Left ventricle myocardium inferior (tissue), 1 donor: ENCODE measurements around the gene MMP14. TPM values are rescaled to one million over a fixed set of nuclear protein-coding genes. Genes with fewer than 3 reads are reported as not detected.

Source experiments
- DNase-seq: peaks from one replicate; pipeline ENCODE4 v3.0.0-alpha.2; 2020
- H3K27ac ChIP-seq: fragments of 200-600 bp; replicated peaks from 2 replicates; pipeline ENCODE4 v1.8.0; 2021
- H3K27me3 ChIP-seq: fragments of 200-600 bp; 2 replicates; pipeline ENCODE4 v1.8.0; 2021; ENCODE audit warnings: low read depth
- H3K36me3 ChIP-seq: fragments of 200-600 bp; 2 replicates; pipeline ENCODE4 v1.8.0; 2021
- H3K4me1 ChIP-seq: fragments of 200-600 bp; 2 replicates; pipeline ENCODE4 v1.8.0; 2021
- H3K4me3 ChIP-seq: fragments of 200-600 bp; 2 replicates; pipeline ENCODE4 v1.8.0; 2021; ENCODE audit warnings: mild to moderate bottlenecking, moderate library complexity
- H3K9me3 ChIP-seq: fragments of 200-600 bp; replicated peaks from 2 replicates; pipeline ENCODE4 v1.8.0; 2021
- CTCF ChIP-seq: fragments of 200-600 bp; IDR thresholded peaks from 2 replicates; pipeline ENCODE4 v1.8.0; 2021; ENCODE audit warnings: antibody characterized with exemption, mild to moderate bottlenecking, borderline replicate concordance
- intact Hi-C: fragments of 100-400 bp; cut with micrococcal nuclease; formaldehyde crosslinking; loops from one replicate; pipeline ENCODE4 v1.11.0; 2022
- total RNA-seq: library from RNA; stranded (reverse); fragmentation: NEBNext Ultra II Directional; extraction: Animal tissue kit (Norgen Biotek cat#: 25700); gene quantifications from one replicate; pipeline ENCODE4 v1.2.1, GENCODE V29; 2021
- donor health status: DM: no; HTN: yes; CAD: no; lungs with severe emphysema.

The MMP14 gene
- total RNA-seq, 1 donor from 2014 or later: 22.1 TPM

GRCh38 chr14:22794551-22794951, 41.8 kb upstream of the MMP14 start:
- Histone ChIP-seq H3K4me3 (no peak overlapping the region), H3K9me3 (no peaks in the 10 kb centered on the region), H3K36me3 (no peaks in the 10 kb centered on the region), H3K27me3 (no peaks in the 10 kb centered on the region), H3K27ac (no peak overlapping the region), H3K4me1 (no peaks in the 10 kb centered on the region)
- DNase-seq: no peak
- no peak for TF ChIP-seq CTCF
- intact Hi-C loops: no loop called here

DNA sequence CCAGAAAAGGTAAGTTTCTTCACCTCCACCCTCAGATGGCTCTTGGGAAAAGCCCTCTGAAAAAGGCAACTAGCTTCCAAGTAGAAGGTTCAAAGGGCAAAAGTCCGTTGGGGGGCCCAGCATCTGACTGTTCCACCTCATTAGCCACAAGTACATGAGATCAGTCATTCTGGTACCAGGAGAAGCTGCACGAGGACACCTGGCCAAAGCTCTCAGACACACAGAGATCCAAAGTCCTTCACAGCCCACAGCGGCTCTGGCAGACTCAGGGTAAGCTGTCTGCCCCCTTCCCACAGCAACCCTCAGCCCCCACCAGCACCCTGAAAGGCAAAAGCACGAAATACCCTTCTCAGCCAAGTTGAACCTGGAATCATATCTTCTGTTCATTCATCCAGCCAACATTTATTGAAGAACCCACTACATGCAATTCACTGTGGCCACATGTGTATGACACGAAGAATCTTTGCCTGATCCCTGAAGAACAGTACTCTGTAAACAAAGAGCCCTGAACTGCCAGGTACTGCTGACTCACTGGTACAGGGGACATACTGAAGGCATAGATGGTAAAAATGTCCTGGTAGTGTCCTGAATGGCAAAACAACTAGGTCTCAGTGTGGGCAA, 40.2 kb upstream of the MMP14 start:
- intact Hi-C loops: no loop called here
- TF ChIP-seq CTCF: no peak
- no peaks in the 10 kb centered on the region for H3K4me1 ChIP-seq
- H3K27me3 ChIP-seq: no peaks in the 10 kb centered on the region
- no peak for DNase-seq
- H3K27ac ChIP-seq: no peak overlapping the region
- no peaks in the 10 kb centered on the region for H3K9me3 ChIP-seq
- no peak overlapping the region for H3K4me3 ChIP-seq
- H3K36me3 ChIP-seq: no peaks in the 10 kb centered on the region

DNA sequence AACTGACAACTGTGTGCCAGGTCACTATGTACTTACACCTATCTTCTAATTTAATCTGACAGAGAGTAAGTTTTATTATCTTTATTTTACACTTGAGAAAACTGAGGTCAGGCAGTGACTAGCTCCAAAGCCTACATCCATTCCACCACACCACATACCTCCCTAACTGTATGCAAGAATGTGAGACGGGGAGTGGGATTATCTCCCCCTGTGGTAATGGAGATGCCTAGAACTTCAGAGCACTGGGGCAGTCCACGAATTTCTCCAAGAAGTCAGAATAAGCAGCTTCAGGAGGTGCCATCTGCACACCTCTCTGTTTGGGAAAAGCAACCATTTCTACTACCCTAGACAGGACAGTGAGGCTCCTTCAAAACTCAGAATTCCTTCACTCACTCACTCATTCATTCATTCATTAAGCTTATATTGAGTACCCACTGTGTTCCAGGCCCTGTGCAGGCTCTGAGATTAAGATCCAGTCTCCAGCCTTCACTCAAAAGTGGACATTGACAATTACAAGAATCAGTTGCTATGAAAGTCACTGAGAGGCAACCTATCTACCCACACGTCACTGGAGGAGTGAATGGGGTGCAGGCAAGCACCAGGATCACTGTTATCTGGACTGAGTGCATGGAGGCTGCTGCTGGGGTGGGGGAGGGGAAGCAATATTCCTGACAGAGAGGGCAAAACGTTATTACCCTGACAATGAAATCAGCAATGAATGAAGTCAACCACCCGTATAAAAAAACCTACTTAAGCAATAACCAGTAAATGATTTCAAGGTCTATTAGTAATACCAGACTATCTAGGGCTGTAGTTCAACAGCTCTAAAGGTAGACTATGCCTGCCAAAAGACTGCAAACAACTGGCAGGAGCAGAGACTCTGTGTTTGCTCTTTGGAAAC, 39.1 kb upstream of the MMP14 start:
- Histone ChIP-seq H3K27me3 (no peaks in the 10 kb centered on the region), H3K9me3 (no peaks in the 10 kb centered on the region), H3K36me3 (no peaks in the 10 kb centered on the region), H3K4me1 (no peaks in the 10 kb centered on the region), H3K4me3 (no peak overlapping the region), H3K27ac (no peak overlapping the region)
- no peak for TF ChIP-seq CTCF
- intact Hi-C loops: no loop called here
- no peak for DNase-seq

GRCh38 chr14:22798528-22798927, 37.9 kb upstream of the MMP14 start:
- H3K4me1 ChIP-seq: no peaks in the 10 kb centered on the region
- H3K9me3 ChIP-seq: no peaks in the 10 kb centered on the region
- no peak for TF ChIP-seq CTCF
- intact Hi-C loops: no loop called here
- H3K27ac ChIP-seq: no peak overlapping the region
- no peaks in the 10 kb centered on the region for H3K27me3 ChIP-seq
- H3K36me3 ChIP-seq: no peaks in the 10 kb centered on the region
- no peak overlapping the region for H3K4me3 ChIP-seq
- DNase-seq: no peak

DNA sequence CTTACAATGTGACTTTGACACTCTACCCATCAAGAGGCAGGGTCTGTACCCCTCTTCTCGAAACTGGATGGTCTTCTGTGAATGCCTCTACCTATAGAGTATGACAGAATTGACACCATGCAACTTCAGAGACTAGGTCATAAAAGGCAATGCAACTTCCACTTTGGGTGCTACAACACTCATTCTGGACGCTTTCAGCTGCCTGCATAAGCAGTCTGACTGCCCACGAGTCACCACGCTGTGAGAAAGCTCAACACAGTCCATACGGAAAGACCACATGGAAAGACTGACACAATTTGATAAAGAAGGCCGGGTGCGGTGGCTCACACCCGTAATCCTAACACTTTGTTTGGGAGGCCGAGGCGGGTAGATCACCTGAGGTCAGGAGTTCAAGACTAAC, 36.0 kb upstream of the MMP14 start:
- TF ChIP-seq CTCF: no peak
- DNase-seq: no peak
- Histone ChIP-seq H3K27me3 (no peaks in the 10 kb centered on the region), H3K9me3 (no peaks in the 10 kb centered on the region), H3K4me3 (no peak overlapping the region), H3K27ac (no peak overlapping the region), H3K4me1 (no peaks in the 10 kb centered on the region), H3K36me3 (no peaks in the 10 kb centered on the region)
- intact Hi-C loops: no loop called here
